Measurements from ENCODE around the gene ACTA2.
A peak's percentile ranks its signal among the peaks of the same experiment; 100 is the strongest.

The ACTA2 gene

DNA sequence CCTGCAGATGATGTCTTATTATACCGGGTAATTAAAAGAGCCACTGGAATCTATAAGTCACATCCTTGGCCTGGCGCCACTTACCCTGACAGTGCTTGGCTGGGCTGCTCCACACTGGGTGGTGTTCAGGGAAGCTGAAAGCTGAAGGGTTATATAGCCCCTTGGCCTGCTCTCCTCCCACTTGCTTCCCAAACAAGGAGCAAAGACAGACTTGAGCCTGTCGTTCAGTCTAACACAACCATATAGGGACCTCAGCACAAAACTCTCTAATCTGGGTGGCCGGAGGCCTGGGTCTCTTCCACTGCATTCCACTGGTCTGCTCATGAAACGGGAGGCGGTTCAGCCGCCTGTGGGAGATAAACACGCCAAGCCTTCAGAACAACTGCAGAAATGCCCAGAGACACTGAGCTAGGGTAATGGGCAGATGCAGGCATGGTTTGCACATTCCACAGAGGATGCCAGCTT, at the start of gene ACTA2:
ACTA2 (minus strand) TSS at position 127 of the 465 bp plus-strand sequence. CDS start 3,843 bp downstream, outside the sequence.
- H3K27ac ChIP-seq: peak within 1 kb of the TSS; percentile 92 to 93
- H3K4me3 ChIP-seq: peak within 1 kb of the TSS; percentile 79
- DNase-seq (ENCODE audit: low spot score): peak; percentile 93
- TF ChIP-seq, protein P1, sequence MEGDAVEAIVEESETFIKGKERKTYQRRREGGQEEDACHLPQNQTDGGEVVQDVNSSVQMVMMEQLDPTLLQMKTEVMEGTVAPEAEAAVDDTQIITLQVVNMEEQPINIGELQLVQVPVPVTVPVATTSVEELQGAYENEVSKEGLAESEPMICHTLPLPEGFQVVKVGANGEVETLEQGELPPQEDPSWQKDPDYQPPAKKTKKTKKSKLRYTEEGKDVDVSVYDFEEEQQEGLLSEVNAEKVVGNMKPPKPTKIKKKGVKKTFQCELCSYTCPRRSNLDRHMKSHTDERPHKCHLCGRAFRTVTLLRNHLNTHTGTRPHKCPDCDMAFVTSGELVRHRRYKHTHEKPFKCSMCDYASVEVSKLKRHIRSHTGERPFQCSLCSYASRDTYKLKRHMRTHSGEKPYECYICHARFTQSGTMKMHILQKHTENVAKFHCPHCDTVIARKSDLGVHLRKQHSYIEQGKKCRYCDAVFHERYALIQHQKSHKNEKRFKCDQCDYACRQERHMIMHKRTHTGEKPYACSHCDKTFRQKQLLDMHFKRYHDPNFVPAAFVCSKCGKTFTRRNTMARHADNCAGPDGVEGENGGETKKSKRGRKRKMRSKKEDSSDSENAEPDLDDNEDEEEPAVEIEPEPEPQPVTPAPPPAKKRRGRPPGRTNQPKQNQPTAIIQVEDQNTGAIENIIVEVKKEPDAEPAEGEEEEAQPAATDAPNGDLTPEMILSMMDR (IDR thresholded peaks at IDR 0.05): no peak

DNA sequence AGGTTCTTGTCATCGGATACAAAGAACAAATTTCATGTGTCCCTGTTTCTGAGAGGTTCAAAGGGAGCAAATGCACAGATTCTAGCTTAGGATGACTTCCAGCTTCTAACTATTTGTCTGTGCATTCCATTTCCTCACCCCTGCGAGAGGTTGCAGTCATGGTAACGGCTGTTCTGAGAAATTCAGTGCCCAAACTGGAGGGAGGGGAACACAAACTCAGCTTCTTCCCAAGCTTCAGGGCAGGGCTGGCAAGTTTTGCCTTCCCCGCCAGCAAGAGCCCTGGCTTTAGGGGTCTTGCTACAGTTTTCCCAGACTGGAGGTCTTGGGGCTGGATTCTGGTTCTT, 49.1 kb upstream of the ACTA2 start:
- H3K27ac ChIP-seq: peak overlapping the region; percentile 67 to 75
- H3K4me3 ChIP-seq: peak overlapping the region; percentile 48
- no peak for DNase-seq (ENCODE audit: low spot score)
- TF ChIP-seq, protein P1 (IDR thresholded peaks at IDR 0.05): no peak

DNA sequence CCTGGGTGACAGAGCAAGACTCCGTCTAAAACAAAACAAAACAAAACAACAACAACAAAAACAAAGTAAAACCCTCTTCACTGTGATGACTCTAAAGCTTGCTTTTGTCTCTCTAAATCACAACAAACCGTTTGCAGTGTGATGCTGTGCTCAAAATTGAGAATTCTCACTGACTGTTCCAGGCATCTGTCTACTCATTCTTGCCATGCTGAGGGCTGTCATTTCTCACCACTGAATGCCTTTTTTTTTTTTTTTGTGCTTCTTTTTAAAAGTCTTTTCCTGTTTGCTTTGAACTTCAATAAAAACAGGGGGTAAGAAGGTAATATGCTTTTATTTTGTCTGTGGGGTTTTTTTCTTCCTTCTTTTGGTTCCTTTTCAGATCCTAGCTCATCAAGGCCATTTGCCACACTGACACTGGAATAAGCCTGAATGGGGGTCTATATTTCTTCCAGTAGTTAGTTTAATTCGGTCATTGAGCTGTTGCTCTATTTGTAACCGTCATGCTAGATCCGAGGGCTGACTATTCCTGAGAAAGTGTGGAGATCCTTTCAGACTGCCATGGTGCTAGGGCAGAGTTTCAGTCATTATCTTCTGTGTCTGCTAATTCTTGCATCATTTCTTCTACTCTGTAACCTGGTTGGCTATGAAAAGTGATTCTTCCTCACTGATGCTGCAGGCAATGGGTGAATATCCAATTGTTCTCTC, 48.6 kb upstream of the ACTA2 start:
- H3K27ac ChIP-seq: peak overlapping the region; percentile 67 to 75

DNA sequence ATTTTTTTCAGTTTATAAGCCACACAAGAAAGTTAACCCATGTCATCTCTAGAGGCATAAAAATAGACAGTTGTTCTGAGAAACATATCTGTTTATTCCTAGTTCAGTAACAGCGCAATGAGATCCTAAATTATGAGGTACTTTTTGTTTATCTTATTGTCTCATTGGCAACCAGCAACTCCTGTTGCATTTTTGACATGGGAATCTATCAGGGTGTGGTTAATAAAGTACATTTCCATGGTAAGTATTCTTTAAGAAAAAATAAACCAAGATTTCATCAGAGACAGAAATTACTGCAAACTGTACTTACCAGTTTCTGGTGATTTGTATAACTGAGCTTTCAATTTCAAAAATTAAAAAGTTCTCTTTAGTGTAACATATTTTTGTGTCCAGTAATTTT, 47.1 kb upstream of the ACTA2 start:
- peak overlapping the region; percentile 67 for H3K27ac ChIP-seq
- DNase-seq (ENCODE audit: low spot score): no peak
- TF ChIP-seq, protein P1 (IDR thresholded peaks at IDR 0.05): no peak
- peak overlapping the region; percentile 48 for H3K4me3 ChIP-seq

More for the DNA sequence above, 48.6 kb upstream of the ACTA2 start:
- TF ChIP-seq, protein P1 (IDR thresholded peaks at IDR 0.05): no peak
- DNase-seq (ENCODE audit: low spot score): no peak
- peak overlapping the region; percentile 48 for H3K4me3 ChIP-seq

DNA sequence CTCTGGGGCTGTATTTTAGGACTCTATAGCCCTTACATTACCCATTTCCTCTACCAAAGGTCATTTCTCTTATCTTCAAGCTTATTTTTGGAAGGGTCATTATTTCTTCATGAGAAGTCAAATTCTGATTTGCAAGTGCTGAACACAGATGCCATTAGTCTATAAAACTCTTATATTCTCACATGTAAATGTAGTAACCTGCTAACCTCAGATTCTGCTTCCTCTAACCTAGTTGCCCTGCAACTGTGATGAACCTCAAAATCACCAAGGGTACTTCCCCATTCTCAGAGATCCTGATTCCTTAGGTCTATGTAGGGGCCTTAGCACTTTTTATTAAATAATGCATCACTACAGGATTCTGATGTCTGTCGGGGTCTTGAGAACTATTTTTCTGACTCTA, 44.4 kb upstream of the ACTA2 start:
- TF ChIP-seq, protein P1 (IDR thresholded peaks at IDR 0.05): no peak
- Histone ChIP-seq H3K27ac (peak overlapping the region; percentile 40 to 59), H3K4me3 (no peak overlapping the region)
- no peak for DNase-seq (ENCODE audit: low spot score)

DNA sequence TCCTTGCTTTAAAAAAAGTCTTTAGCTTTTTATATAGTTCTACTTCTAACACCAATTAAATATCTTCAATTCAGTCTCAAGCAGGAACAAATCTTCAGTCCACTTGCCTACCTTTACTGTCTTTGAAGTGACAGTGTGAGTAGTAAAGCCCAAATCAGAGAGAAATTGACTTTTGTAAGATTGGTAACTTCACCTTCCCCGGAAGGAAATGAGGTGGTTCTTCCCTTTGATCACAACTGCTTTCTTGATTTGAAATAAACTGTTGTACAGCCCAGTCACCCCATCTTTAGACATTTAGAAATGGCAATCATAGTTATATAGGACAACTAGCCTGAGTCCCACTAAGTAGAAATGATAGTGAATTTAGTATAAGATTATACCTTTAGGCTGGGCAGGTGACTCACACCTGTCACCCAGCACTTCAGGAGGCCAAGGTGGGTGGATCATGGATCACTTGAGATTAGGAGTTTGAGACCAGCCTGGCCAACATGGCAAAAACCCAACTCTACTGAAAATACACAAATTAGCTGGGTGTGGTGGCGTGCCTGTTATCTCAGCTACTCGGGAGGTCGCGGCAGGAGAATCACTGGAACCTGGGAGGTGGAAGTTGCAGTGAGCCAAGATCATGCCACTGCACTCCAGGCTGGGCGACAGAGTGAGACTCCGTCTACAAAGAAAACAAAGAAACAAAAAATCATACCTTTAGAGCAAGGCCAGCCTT, 42.7 kb upstream of the ACTA2 start:
- TF ChIP-seq, protein P1 (IDR thresholded peaks at IDR 0.05): no peak
- H3K4me3 ChIP-seq: peak overlapping the region; percentile 41
- DNase-seq (ENCODE audit: low spot score): no peak
- H3K27ac ChIP-seq: peak overlapping the region; percentile 47 to 55

Measured in coronary artery (tissue), 2 donors.